ENCODE measurements around the gene IL27RA. TPM values are rescaled to one million over a fixed set of nuclear protein-coding genes. Genes with fewer than 3 reads are reported as not detected.

IL27RA gene
- total and polyA plus RNA-seq, 4 donors = 1.0 to 2.8 (median 1.6) TPM

DNA sequence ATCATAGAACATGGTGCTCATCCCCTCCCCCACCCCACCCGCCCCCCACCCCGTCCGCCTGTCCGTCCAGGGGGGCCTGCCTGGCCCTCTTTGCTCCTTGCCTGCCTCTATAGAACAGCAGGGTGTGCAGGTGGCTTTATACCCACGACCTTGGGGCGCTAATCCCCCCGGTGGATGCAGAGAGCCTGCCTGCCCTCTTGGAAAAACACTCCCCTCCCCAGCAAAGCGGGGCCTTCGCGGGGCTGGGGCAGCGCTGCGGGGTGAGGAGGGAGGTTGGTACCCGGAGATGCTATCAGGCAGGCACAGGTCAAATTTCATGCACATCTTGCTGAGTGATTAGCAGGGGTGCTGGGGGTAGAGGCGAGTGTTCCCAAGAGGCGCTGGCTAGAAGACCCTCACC is 47.4 kb upstream of the IL27RA start (continued):
- TF ChIP-seq, protein P1, sequence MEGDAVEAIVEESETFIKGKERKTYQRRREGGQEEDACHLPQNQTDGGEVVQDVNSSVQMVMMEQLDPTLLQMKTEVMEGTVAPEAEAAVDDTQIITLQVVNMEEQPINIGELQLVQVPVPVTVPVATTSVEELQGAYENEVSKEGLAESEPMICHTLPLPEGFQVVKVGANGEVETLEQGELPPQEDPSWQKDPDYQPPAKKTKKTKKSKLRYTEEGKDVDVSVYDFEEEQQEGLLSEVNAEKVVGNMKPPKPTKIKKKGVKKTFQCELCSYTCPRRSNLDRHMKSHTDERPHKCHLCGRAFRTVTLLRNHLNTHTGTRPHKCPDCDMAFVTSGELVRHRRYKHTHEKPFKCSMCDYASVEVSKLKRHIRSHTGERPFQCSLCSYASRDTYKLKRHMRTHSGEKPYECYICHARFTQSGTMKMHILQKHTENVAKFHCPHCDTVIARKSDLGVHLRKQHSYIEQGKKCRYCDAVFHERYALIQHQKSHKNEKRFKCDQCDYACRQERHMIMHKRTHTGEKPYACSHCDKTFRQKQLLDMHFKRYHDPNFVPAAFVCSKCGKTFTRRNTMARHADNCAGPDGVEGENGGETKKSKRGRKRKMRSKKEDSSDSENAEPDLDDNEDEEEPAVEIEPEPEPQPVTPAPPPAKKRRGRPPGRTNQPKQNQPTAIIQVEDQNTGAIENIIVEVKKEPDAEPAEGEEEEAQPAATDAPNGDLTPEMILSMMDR (IDR thresholded peaks at IDR 0.05; ENCODE audit: low read depth, low read length, missing input control) = no peak
- TF ChIP-seq YY1 (IDR thresholded peaks at IDR 0.05) = no peak

DNA sequence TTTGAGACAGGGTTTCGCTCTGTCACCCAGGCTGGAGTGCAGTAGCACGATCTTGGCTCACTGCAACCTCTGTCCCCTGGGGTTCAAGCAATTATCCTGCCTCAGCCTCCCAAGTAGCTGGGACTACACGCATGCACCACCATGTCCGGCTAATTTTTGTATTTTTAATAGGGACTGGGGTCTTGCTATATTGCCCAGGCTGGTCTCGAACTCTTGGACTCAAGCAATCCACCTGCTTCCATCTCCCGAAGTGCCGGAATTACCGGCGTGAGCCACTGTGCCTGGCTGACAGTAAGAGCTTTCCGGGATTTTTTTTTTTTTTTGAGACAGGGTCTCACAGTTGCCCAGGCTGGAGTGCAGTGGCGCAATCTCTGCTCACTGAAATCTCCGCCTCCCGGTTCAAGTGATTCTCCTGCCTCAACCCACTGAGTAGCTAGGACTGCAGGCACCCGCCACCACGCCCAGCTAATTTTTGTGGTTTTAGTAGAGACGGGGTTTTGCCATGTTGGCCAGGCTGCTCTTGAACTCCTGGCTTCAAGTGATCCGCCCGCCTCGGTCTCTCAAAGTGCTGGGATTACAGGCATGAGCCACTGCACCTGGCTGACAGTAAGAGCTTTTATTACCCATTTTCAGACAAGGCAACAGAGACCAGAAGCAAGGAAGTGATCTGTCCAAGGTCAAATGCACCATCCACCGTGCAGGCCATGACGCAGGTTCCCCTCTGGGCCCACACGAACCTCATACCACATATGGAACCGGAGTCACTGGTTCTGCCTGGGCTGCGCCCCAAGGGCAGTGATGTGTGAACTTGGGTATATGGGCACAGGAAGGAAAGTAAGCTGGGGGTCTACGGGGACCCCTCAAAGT is 46.5 kb upstream of the IL27RA start:
- H3K9me3 ChIP-seq (ENCODE audit: control insufficient read depth in 4 of 4, low read length in 3 of 4) = no peaks in the 10 kb centered on the region
- no peak for DNase-seq (ENCODE audit: low spot score)
- no peak overlapping the region for H3K9ac ChIP-seq (ENCODE audit: low read depth in 1 of 2, low read length in 2 of 2)
- peak overlapping the region; percentile 62 to 64 for H3K27ac ChIP-seq (ENCODE audit: low read depth in 1 of 2, low read length in 2 of 2)
- peaks cover 0 to 10% (median 3%) of the 10 kb centered on the region in 4 donors for H3K4me1 ChIP-seq (ENCODE audit: control insufficient read depth in 4 of 4, insufficient read depth in 4 of 4, low read length in 3 of 4)
- no peaks in the 10 kb centered on the region for H3K27me3 ChIP-seq (ENCODE audit: control insufficient read depth in 4 of 4, insufficient read depth in 4 of 4, low read length in 3 of 4)
- TF ChIP-seq, protein P2, sequence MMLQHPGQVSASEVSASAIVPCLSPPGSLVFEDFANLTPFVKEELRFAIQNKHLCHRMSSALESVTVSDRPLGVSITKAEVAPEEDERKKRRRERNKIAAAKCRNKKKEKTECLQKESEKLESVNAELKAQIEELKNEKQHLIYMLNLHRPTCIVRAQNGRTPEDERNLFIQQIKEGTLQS (IDR thresholded peaks at IDR 0.05) = no peak
- TF ChIP-seq EGR1 (IDR thresholded peaks at IDR 0.05; ENCODE audit: low read depth in 2 of 2) (no peak), GABPA (IDR thresholded peaks at IDR 0.05 in 1 of 2, conservative IDR thresholded peaks at IDR 0.05 in 1 of 2) (no peak), SP1 (IDR thresholded peaks at IDR 0.05) (no peak), HNF4G (IDR thresholded peaks at IDR 0.05) (no peak), TAF1 (conservative IDR thresholded peaks at IDR 0.05) (no peak)
- TF ChIP-seq, protein P3, sequence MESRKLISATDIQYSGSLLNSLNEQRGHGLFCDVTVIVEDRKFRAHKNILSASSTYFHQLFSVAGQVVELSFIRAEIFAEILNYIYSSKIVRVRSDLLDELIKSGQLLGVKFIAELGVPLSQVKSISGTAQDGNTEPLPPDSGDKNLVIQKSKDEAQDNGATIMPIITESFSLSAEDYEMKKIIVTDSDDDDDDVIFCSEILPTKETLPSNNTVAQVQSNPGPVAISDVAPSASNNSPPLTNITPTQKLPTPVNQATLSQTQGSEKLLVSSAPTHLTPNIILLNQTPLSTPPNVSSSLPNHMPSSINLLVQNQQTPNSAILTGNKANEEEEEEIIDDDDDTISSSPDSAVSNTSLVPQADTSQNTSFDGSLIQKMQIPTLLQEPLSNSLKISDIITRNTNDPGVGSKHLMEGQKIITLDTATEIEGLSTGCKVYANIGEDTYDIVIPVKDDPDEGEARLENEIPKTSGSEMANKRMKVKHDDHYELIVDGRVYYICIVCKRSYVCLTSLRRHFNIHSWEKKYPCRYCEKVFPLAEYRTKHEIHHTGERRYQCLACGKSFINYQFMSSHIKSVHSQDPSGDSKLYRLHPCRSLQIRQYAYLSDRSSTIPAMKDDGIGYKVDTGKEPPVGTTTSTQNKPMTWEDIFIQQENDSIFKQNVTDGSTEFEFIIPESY (IDR thresholded peaks at IDR 0.05) = no peak
- TF ChIP-seq, protein P1 (IDR thresholded peaks at IDR 0.05; ENCODE audit: low read depth, low read length, missing input control) = no peak
- WGBS = 91% methylated on average over 25 of the region's 25 CpGs
- no peak overlapping the region for H3K4me3 ChIP-seq (ENCODE audit: low read depth in 1 of 3, low read length in 3 of 3)
- H3K36me3 ChIP-seq (ENCODE audit: control insufficient read depth in 4 of 4, insufficient read depth in 3 of 4, low read depth in 1 of 4, low read length in 3 of 4) = peaks cover 0 to 20% (median 6%) of the 10 kb centered on the region in 4 donors

DNA sequence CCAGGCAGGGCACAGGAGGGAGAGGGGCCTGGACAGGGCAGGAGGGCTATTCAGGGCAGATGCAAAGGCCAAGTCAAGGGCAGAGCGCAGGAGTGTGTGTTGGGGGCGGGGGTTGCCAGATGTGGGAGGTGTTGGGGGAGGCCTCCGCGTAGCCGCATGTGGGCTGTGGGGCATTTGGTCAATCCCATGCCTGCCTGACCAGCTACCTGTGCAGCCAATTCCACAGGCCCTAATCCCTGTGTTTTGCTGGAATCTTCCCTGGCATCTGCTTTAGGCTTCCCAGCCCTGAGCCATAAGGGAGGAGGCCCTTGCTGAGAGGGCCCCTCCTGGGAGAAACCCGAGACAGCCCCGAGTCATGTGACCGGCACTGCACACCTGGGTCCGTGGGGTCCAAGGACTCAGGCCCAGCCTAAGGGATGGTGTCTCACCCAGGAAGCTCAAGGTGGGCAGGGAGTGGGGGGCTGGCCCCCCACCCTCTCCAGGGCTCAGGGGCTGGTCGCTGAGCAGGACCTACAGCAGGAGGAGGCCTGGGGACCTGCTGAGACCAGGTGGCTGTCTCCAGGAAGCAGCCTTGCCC is 45.7 kb upstream of the IL27RA start:
- Histone ChIP-seq H3K9me3 (ENCODE audit: control insufficient read depth in 4 of 4, low read length in 3 of 4) (no peaks in the 10 kb centered on the region), H3K9ac (ENCODE audit: low read depth in 1 of 2, low read length in 2 of 2) (no peak overlapping the region), H3K4me3 (ENCODE audit: low read depth in 1 of 3, low read length in 3 of 3) (no peak overlapping the region), H3K27ac (ENCODE audit: low read depth in 1 of 2, low read length in 2 of 2) (peak overlapping the region; percentile 62 to 64), H3K36me3 (ENCODE audit: control insufficient read depth in 4 of 4, insufficient read depth in 3 of 4, low read depth in 1 of 4, low read length in 3 of 4) (peaks cover 0 to 17% (median 5%) of the 10 kb centered on the region in 4 donors), H3K4me1 (ENCODE audit: control insufficient read depth in 4 of 4, insufficient read depth in 4 of 4, low read length in 3 of 4) (peaks cover 0 to 10% (median 3%) of the 10 kb centered on the region in 4 donors), H3K27me3 (ENCODE audit: control insufficient read depth in 4 of 4, insufficient read depth in 4 of 4, low read length in 3 of 4) (no peaks in the 10 kb centered on the region)
- DNase-seq (ENCODE audit: low spot score) = no peak
- 81% methylated on average over 10 of the region's 10 CpGs for WGBS
- TF ChIP-seq HNF4A (conservative IDR thresholded peaks at IDR 0.05) (no peak), FOXA1 (IDR thresholded peaks at IDR 0.05) (no peak), EGR1 (IDR thresholded peaks at IDR 0.05; ENCODE audit: low read depth in 2 of 2) (no peak), RXRA (IDR thresholded peaks at IDR 0.05) (no peak), NR2F2 (IDR thresholded peaks at IDR 0.05) (no peak), YY1 (IDR thresholded peaks at IDR 0.05) (no peak), FOXA2 (IDR thresholded peaks at IDR 0.05) (no peak), RAD21 (IDR thresholded peaks at IDR 0.05) (no peak)
- TF ChIP-seq, protein P2 (IDR thresholded peaks at IDR 0.05) = no peak
- TF ChIP-seq, protein P1 (IDR thresholded peaks at IDR 0.05; ENCODE audit: low read depth, low read length, missing input control) = no peak
- TF ChIP-seq, protein P3 (IDR thresholded peaks at IDR 0.05) = no peak

Measured in liver (tissue), 9 donors.